ENCODE measurements around the gene EPN3.

The EPN3 gene

GRCh38 chr17:50549969-50550368 lies 17.4 kb downstream of the EPN3 start:
- DNase-seq (ENCODE audit: low read depth): no peak

DNA sequence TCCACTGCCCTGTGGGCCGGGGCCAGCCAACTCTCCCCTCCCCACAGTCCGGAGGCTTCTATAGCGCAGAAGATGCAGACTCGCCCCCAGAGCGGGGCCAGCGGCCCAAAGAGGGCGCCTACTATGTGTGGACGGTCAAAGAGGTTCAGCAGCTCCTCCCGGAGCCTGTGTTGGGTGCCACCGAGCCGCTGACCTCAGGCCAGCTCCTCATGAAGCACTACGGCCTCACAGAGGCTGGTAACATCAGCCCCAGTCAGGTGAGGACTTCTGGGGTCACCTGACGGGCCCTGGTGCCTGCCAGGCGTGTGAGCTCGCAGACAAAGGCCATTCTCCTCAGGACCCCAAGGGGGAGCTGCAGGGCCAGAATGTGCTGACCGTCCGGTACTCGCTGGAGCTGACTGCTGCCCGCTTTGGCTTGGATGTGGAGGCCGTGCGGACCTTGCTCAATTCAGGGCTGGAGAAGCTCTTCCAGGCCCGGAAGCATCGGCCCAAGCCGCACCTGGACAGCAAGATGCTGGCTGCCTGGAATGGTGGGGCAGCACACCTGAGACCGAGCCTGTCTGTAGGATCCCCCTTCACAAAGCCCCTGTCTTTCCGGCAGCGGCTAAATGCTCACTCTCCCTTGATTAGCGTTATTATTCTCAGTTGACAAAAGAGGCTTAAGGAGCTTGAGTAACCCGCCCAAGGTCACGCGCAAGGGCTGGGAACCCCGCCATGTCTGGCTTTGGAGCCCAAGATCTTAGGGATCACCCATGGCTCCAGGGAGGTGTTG lies 18.3 kb downstream of the EPN3 start:
- DNase-seq (ENCODE audit: low read depth): no peak

- no peak for DNase-seq (ENCODE audit: low read depth)
Observed at GRCh38 chr17:50551433-50551815, 18.9 kb downstream of the EPN3 start.

DNA sequence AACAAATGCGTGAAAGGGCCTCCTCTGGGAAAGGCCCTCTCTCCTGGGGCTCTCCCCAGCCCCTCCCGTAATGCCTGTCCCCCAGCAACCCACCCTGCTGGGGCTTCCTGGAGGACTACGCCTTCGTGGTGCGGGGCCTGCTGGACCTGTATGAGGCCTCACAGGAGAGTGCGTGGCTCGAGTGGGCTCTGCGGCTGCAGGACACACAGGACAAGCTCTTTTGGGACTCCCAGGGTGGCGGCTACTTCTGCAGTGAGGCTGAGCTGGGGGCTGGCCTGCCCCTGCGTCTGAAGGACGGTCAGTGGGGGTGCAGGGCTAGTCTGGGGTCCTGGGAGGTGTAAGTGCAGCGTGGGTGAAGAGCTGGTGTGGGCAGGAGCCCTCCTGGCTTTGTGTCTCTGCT lies 19.3 kb downstream of the EPN3 start:
- no peak for DNase-seq (ENCODE audit: low read depth)

GRCh38 chr17:50554201-50554600 lies 21.7 kb downstream of the EPN3 start:
- DNase-seq (ENCODE audit: low read depth): no peak

- no peak for DNase-seq (ENCODE audit: low read depth)
Observed at GRCh38 chr17:50556803-50557202, 24.3 kb downstream of the EPN3 start.

DNA sequence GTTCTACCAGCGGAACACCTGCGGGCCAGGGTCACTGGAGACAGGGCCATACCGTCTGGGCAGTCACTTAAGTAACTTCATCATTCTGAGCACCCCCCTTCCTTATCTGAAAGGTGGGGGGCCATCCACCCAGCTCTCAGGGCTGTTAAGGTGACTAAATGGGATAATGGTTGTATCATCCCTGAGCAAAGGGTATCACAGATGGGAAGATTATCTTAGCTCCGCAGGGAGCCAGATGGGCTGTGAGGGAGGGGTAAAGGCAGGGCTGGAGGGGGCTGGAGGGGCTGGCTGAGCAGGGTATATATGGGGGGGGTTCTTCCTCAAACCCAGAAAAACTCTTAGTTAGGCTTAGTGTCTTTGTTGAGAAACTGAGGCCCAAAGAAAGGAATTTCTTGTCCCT lies 25.1 kb downstream of the EPN3 start:
- DNase-seq (ENCODE audit: low read depth): no peak

DNA sequence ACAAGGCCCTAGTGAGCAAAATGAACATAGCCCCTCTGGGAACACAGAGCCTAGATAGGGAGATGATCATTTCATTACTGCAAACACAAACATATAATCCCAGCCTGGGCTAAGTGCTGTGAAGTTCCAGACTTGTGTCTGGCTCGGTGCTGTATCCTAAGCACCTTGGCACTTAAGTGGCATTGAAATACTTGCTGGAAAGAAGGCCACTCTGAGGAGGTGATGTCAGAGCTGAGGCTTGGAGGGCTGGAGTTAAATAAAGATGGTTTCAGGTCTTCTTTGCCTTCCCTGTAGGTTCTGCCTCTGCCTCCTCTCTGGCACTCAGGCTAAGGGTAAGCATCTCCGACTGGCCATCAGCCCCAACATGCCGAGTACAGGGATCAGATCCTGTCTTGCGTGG lies 25.6 kb downstream of the EPN3 start:
- DNase-seq (ENCODE audit: low read depth): no peak

DNA sequence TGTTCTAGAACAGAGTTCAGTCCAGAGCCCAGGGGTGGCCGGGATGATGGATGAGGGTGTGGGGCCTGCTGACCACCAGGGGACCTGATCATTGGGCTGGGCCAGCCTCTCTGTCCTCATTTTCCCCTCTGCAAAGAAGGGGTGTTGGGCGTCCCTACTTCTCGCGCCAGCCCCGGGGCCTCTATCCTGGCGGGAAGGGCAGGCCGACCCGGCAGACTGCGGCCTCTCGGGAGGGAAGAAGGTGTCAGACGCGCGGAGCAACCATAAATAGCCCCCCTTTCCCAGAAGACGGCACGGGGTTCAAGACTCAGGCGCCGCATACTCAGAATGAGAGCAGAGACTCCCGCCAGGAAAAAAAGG lies 26.0 kb downstream of the EPN3 start:
- DNase-seq (ENCODE audit: low read depth): no peak

DNA sequence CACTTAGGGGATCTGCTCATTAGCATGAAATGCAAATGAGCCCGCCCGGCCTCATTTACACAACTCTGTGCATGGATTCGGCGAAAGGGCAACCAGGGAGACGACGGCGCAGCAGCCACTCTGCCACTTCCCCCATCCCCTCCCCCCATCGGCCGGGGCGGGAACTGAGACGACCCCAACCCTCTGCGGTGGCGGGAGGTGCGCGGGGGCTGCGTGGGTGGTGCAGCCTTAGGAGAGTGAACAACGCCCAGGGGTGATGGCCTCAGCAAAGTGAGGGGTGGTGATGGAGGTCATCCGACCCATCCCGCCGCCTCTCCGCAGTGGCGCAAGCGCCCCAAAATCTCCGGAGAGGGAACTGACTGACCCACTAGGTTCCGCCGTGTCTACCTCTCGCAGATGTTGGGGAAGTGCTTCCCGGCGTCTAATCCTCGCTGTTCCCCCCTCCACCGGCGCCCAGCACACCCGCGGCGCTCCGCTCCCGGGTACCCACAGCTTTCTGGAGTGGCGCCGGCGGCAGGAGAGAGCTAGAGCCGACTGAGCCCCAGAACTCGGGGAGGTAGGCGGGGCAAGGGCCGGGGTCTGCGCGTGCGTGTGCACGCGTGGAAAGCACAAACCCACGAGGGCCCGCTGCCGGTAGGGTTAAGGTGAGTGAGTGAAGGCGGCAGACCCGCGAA lies 26.5 kb downstream of the EPN3 start:
- DNase-seq (ENCODE audit: low read depth): no peak

DNA sequence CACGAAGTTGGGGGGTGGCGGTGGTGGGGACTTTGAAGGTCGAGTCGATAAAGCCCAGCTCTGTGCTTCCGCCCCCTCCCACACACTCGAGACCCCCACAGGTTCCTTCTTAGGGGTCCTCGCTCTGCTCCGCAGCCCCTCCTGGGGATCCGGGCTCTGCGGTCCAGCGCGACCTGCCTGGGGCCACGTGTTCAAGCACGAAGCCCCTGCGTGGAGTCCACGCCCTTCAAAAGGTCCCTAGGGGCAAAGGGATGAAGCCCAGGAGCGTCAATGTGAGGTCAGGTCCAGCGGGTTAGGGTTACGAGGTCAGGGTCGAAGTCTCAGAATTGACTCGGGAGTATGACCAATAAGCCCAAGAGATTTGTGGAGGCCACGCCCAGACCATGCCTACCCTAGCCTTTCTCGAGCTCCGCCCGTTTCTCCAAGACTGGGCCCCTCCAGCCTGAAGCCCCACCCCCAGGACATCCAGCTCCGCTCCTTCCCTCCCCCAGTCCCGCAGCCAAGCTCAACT lies 27.2 kb downstream of the EPN3 start:
- no peak for DNase-seq (ENCODE audit: low read depth)

DNA sequence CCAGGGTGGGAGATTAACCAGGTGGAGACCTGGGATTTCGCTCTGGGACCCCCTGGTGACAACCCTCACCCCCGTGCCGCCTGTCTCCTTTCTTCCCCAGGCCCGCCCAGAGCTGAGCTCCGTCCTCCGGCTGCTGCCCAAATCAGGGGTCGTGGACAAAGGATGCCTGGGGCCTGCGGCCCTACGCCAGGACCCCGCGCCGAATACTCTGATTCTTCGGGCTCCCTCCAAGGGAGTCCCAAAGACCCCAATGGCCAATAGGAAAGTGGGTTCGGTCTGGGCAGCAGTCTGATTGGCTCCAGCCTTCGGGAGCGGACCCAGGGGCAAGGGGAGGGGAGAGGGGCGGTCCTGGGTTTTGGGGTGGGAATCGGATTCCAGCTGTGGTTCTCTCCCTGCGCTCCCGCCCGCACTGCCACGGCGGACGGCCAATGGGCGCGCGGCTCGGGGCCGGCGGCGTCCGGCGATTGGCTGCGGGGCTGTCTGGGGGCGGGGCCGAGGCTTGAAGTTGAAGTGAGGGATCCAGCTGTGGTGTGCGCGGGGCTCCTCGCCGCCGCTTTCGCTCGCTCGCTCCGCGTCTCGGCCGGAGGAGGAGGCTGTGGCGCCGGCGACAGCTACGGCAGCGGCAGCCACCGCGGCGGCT lies 27.8 kb downstream of the EPN3 start, which contains the start of gene CACNA1G:
TSS of gene CACNA1G (plus strand) at position 531 of the 640 bp plus-strand sequence. CDS start 745 bp downstream, outside the sequence.
- DNase-seq (ENCODE audit: low read depth): peak; percentile 67

DNA sequence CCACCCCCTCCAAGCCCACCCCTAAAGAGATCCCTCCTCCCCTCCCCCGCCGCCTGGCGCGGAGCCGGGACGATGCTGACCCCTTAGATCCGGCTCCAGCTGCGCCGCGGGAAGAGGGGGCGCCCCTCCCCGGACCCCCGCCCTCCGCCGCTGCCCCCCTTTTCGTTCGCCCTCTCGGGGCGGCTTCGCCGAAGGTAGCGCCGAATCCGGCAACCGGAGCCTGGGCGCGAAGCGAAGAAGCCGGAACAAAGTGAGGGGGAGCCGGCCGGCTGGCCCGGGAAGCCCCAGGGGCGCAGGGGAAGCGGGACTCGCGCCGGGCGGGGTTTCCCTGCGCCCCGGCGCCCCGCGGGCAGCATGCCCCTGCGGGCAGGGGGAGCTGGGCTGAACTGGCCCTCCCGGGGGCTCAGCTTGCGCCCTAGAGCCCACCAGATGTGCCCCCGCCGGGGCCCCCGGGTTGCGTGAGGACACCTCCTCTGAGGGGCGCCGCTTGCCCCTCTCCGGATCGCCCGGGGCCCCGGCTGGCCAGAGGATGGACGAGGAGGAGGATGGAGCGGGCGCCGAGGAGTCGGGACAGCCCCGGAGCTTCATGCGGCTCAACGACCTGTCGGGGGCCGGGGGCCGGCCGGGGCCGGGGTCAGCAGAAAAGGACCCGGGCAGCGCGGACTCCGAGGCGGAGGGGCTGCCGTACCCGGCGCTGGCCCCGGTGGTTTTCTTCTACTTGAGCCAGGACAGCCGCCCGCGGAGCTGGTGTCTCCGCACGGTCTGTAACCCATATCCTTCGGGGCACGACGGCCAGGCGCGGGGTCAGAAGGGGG lies 28.6 kb downstream of the EPN3 start:
- DNase-seq (ENCODE audit: low read depth): no peak

DNA sequence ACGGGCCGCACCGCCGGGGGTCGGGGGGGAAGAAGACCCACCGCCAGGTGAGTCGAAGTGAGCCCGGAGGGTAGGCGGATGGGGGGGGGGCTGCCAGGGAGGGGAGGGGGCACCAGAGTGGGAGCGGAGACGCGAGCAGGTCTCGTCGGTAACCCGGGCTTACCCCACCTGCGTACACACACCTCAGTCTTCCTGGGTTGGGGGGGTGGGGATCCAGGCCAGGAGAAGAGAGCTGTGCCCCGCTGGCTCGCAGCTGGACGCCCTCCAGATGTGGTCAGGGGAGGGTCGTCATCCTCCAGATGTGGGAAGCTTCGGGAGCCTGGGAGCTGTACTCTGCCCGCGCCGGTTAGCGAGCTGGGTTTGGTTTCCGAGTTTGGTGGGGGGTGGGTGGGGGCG lies 29.2 kb downstream of the EPN3 start:
- no peak for DNase-seq (ENCODE audit: low read depth)

GRCh38 chr17:50562242-50563091 lies 29.9 kb downstream of the EPN3 start:
- no peak for DNase-seq (ENCODE audit: low read depth)

DNA sequence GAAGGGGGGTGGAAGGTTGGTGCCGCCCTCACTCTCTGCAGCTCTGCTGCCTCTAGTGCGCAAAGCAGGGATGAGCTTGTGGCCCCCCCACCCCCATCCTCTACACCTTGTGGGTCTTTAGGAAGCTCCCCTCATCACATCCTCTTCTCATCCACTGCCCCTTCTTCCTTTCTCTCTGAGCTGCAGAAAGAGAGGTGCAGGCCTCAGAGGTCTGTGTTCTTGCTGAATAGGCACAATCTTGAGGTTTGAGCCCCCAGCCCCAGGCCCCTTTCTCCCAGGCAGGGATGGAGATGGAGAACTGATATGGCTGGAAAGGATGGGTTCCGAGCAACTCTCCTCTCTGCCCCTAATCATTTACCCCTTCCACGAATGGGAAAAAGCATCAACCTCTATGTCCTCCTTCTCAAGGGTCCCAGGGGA lies 30.6 kb downstream of the EPN3 start:
- DNase-seq (ENCODE audit: low read depth): no peak

GRCh38 chr17:50564916-50565315 lies 32.4 kb downstream of the EPN3 start:
- DNase-seq (ENCODE audit: low read depth): no peak

- no peak for DNase-seq (ENCODE audit: low read depth)
Observed at GRCh38 chr17:50565402-50566350, 33.1 kb downstream of the EPN3 start.

- no peak for DNase-seq (ENCODE audit: low read depth)
Observed at GRCh38 chr17:50566886-50567285, 34.4 kb downstream of the EPN3 start.

- no peak for DNase-seq (ENCODE audit: low read depth)
Observed at GRCh38 chr17:50568659-50569058, 36.1 kb downstream of the EPN3 start.

Measured in stimulated activated CD8-positive, alpha-beta memory T cell treated with anti-CD3 and anti-CD28 coated beads, Interleukin-15, amount 100 ng/mL, for 24 hours (primary cell).